NCI-H510A (cell line): Measurements from ENCODE around the gene HEPACAM.

ENCODE experiments used
- DNase-seq: peaks from one replicate; lab custom pipeline; 2025; lab: John Stamatoyannopoulos, UW

The HEPACAM gene

DNA sequence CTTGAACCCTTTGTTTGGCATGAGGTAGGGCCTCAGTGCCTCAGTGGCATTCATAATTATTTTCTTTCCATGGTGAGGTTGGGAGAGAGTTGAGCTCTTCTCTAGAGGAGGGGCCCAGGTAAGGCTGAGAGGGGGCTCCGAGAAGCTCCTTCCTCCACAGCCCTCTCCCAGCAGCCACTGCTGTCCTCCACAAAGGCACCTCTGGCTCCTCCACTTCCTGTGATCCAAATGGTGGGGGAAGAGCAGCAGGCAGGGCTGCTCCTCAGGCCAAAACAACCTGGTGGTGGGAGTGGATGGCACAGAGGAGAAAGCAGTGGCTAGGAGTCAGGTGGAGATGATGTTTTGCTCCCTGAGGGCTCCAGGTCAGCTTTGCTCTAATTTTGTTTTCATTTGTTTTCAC lies 51.5 kb downstream of the HEPACAM start:
- DNase-seq = no peak

DNA sequence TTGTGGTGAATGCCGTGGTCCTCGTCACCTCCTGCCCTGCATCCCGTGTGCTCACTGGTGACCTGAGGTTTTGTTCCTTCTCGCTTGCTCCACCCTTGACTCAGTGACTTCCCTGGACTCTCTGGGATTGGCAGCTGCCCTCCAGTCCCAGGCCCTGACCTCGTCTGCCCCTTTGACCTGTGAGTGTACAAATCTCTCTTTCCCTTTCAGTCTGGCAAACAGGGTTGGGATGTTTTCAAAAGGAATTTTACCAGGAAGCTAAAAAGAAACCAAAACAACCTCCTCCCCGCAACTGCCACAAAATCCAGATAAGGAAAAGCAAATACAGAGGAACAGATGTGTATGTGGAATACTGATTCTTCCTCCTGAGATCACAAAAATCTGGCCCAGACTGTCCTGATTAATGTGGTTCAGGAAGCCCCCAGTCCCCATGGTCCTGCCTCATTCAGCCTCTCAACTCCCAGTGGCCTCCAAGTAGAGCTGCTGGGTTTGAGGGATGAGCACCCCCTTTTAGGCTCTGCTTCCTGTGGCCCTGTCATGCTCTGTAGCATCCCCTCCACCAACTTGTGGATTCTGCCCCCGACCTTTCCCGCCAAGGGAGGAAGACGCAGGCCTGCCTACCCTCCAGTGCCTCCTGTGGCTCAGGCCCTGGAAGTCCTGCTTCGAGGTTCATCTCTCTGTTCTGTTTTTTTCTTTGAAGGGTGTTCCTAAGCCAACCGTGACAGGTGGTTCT lies 53.3 kb downstream of the HEPACAM start:
- DNase-seq = no peak

DNA sequence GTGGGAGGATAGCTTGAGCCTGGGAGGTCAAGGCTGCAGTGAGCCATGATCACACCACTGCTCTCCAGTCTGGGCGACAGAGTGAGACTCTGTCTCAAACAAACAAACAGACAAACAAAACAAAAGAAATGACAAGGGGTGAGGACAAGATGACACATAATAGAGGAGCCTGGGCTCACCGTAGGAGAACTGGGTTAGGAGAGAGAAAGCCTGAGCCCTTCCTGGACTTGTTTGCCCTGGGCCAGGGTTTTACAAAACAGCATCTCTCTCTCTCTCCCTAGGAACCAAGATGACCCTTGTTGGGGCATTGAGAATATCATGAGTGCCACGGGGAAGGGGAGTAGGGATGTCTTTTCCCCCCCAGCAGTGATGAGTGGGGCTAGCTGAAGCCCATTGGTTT lies 54.9 kb downstream of the HEPACAM start:
- DNase-seq = no peak

DNA sequence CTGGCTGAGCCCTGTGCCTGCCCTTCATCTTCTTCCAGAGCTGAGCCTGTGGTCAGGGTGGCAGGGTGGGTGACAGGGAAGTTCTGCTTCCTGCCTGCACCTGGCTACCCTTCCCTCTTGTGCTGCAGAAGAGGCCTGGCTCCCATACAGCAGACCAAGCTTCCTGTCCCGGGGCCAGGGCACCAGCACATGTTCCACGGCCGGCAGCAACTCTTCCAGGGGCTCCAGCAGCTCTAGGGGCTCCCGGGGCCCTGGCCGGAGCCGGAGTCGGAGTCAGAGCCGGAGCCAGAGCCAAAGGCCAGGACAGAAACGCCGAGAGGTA lies 55.6 kb downstream of the HEPACAM start:
- no peak for DNase-seq

DNA sequence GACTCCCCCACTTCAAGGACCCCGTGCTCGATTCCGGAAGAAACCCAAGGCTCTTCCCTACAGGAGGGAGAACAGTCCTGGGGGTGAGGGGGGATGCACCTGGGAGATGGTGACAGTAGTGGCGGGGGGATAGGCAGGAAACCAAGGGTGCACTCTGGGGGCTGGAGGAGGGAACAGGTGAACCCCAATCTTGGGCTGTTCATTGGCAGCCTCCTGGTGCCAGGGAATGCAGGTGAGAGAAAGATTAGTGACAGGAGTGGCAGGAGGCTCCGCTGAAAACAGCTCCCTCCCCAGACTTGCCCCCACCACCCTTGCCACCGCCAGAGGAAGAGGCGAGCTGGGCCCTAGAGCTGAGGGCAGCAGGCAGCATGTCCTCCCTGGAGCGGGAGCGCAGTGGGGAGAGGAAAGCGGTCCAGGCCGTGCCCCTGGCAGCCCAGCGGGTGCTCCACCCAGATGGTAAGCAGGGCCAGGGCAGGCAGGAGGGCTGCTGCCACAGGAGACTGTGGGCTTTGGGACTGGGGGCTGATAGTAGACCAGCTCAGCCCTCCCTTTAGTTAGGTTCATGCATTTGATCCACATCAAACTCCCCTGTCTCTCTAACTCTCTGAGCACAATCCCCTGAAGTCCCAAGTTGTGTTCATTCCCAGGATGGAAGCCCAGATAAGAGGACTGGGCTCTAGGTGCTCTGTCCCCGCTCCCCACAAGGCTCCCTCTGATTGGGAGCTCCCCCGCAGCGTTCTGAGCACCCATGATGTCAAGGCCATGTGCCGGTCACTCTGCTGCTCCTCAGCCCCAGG lies 56.2 kb downstream of the HEPACAM start:
- DNase-seq = no peak

DNA sequence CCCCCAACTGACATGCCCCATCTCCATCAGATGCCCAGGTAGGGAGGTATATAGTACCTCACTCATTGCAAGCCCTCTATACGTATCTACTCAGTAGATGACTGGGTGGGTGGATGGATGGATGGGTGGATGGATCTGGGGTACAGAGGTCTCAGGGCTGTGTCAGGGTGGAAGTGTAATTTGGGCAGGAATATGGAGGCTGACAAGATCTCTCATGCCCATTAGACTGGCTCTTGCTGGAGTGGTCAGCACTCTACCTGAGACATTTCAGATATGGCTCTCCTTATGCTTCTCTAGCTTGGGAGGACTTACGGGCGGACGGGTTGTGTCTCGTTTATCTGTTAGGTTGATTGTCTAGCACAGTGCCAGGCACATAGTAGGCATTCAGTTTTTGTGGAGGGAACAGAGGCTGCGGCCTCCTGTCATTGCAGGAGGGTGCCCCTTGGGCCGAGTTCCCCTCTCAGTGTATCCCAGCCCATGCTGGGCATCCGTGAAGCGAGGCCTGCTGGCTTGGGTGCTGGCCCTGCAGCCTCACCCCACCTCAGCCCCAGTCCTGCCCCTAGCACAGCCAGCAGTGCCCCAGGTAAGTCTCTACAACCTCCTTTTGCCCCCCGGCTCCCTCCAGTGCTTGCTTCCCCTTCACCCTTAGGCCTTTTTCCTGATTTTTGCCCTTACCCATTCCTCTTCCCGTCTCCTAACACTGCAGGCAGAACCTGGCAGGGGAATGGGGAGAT lies 56.9 kb downstream of the HEPACAM start:
- no peak for DNase-seq

DNA sequence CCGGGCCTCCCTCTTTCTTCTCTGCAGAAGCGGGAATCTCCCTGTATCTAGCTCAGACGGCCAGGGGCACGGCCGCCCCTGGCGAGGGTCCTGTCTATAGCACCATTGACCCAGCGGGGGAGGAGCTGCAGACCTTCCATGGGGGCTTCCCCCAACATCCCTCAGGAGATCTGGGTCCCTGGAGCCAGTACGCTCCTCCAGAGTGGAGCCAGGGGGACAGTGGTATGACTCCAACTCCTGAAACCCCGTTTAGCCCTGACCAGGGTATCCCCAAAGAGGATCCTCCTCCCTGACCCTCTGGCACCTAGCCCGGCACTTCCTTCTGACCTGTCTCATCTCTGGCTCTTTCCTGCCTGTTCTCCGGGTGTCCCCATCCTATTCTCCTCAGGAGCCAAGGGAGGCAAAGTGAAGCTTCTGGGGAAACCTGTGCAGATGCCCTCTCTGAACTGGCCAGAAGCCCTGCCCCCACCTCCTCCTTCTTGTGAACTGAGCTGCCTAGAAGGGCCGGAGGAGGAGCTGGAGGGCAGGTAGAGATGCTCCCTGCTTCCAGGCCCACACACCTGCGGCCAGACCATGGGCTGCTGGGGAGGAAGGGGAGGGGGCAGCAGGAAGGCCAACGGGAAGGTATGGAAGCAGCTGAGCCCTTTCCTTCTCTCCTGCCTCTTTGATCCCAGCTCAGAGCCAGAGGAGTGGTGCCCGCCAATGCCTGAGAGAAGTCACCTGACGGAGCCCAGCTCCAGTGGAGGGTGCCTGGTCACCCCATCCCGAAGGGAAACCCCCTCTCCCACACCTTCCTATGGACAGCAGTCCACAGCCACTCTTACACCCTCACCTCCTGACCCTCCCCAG lies 57.7 kb downstream of the HEPACAM start:
- DNase-seq = no peak

DNA sequence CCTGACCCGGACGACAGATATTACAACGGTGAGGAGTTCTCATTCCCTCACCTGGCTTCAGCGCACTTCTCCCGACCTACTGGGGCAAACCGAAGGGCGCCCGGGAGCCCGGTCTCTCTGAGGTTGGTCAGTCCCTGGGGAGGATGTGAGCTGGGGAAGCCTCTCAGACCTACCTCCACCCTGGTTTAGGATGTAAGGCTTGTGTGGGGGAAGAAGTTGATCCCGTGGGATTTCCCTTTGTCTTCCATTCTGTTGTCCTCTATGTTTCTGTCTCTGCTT lies 58.3 kb downstream of the HEPACAM start:
- no peak for DNase-seq

DNA sequence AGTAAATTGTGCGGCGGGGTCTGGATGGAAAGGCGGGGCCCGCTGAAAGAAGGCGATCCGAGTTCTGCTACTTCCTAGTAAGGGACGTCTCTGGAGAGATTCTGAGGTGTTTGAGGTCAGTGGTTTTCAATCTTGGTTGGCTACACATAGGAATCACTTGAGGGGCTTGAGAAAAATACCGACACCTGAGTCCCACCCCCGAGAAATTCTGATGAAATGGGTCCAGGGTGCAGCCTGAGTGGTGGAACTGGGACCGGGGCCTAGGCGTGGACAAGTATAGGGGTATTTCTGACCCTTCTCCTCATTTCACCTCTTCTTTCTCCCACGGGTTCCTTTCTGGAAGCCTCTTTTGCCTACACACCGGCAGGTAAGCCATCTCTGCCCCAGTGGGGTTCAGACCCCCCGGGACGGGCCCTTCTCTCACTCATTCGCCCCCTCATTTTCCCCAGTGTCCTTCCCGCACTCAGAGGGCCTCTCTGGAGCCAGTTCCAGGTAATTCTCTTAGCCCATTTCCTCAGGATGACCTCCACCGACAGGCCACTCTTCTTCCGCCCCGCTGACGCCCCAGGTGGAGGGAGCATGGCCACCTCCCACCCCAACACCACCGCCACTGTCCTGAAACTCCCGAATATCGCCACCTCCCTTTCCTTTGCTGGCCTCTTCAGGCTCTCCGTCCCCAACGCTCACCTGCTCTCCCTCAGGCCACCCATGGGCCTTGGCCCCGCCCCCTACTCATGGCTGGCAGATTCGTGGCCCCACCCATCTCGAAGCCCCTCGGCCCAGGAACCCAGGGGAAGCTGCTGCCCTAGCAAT lies 58.8 kb downstream of the HEPACAM start:
- DNase-seq = no peak

DNA sequence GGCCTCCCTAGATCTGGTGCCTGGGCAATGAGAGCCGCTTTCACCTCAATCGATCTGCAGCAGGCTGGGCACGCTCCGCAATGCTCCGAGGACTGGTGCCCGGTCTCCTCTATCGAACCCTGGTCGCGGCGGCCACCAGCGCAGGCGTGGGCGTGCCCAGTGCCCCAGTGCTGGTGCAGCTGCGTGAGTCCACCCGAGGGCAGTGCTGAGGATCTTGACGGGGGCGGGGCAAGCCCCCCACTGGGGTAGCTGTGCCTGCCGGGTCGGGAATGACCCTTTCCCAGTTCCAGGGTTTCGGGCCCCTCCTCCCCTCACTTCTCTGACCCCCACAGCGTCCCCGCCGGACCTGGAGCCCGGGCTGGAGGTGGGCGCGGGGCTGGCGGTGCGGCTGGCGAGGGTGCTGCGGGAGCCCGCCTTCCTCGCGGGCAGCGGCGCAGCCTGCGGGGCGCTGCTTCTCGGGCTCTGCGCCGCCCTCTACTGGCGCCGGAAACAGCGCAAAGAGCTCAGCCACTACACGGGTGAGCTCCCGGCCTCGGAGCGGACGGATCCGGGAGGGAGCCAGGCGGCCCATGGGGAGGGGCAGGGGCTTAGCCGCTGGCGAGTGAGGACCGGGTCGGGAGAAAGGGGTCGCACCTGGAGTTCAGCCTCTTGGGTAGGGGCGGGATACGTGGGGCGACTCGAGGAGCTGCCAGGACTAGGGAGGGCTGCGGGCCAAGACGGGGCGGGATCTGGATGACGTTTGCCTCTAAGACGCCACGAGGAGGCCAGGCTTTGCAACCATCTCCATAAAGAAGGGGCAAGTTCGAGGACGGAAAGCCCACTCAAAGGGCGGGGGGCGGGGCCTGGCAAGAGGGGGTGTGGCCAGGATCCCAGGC lies 59.7 kb downstream of the HEPACAM start:
- DNase-seq = no peak

DNA sequence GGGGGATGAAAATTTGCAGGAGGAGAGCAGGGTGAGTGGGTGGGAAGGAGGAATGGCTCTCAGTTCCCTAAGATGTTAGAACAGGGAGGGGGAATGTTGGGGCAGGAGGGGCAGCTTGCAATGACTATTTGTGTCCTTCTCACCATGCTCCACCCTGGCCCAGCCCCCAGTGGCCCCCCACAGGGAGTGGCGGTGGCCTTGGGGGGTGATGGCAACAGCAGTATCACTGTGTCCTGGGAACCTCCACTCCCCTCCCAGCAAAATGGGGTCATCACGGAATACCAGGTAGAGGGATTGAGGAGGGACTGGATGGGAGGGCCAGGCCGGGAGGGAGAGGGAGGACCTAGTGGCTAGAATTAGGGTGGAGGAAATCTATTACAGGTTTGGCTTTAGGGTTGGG lies 60.4 kb downstream of the HEPACAM start:
- DNase-seq = no peak

DNA sequence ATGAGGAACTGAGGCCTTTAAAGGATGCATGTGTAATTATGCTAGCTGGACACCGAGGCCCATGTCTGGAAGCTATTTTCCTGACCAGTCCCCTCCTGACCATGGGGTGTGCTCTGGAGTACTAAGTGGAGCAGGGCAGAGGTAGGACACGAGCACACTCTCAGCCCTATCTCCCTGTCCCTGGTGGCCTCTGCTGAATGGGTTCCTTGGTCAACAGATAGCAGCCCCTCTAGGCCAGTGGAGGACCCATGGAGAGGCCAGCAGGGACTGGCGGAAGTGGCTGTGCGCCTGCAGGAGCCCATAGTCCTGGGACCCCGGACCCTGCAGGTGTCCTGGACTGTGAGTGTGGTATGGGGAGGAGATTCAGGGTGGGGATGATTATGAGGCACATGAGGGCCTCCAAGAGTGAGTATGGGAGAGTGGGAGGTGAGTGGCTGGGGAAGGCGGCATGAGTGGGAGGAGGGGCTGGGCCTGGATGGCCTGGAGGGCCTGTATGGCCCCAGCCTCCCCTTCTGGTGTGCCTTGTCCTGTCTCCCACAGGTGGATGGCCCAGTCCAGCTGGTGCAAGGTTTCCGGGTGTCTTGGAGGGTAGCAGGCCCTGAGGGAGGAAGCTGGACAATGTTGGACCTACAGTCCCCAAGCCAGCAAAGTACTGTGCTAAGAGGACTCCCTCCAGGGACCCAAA lies 61.1 kb downstream of the HEPACAM start:
- no peak for DNase-seq

DNA sequence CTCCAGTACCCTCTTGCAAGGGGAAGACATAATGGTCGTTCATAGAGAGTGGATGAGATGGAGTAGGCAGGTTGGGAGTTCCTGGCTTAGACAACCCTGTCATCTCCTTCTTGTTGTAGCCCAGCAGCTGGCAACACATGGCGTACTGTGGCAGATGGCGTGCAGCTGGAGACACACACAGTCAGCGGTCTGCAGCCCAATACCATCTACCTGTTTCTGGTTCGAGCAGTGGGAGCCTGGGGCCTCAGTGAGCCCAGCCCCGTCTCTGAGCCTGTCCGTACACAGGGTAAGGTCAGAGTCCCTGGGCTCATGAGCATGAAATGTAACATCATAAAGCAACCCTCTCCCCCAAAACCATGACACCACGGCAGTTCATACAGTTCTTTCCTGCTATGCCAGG lies 61.9 kb downstream of the HEPACAM start:
- no peak for DNase-seq

DNA sequence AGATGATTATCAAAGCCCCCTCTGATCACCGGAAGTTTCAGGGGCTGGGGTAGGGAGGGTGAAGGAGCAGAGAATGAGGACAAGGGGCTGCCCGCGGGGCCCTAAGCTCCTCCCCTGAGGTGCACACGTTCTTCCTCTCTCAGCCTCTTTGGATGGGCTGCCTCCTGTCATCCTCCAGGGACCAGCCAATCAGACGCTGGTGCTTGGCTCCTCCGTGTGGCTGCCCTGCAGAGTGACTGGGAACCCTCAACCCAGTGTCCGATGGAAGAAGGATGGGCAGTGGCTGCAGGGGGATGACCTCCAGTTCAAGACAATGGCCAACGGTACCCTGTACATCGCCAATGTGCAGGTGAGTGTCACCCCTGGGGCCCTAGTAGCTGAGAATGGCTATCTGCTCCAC lies 63.1 kb downstream of the HEPACAM start:
- no peak for DNase-seq

DNA sequence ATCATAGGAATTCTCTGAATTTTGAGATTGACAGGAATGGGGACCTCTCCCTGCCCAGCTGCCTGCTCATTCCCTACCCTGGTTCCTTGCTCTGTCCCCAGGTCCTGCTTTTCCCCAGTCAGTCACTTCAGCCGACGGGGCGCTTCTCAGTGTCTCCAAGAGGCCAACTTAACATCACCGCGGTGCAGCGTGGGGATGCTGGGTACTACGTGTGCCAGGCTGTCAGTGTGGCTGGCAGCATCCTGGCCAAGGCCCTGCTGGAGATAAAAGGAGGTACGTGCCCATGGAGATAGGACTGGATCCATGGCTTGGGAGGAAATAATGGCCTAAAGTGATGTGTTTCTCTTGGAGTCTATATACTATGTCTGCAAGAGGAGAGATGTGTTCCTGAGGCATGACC lies 63.6 kb downstream of the HEPACAM start:
- no peak for DNase-seq

DNA sequence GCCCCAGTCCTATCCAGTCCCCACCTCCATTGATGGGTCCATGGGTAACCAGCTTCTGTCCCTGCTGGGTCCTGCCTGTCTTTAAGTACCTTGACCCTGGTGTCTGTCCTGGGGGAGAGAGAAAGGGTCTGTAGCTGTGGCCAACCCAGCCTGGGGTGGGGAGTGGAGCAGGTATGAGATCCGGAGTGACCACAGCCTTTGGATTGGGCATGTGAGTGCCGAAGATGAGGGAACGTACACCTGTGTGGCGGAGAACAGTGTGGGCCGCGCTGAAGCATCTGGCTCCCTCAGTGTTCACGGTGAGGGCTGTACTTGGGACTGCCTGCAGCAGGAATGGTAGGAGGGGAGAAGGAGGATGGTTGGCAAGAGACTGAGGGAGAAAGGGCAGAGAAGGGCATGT lies 65.4 kb downstream of the HEPACAM start:
- no peak for DNase-seq

DNA sequence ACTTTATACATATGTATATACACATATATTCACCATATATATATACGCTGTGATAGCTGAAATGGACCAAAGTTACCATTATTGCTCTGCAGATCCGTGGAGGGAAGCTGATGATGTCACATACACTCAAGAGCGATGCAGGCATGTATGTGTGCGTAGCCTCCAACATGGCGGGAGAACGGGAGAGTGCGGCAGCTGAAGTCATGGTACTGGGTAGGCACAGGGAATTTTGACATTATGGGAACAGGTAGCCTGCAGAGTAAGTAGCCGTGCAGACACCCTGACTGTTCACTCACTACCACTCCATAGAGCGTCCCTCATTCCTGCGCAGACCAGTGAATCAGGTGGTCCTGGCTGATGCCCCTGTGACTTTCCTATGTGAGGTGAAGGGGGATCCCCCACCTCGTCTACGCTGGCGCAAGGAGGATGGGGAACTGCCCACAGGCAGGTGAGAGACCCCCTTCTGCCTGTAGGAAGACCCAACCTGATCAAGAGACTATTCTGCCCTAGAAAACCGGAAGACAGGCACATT lies 65.9 kb downstream of the HEPACAM start:
- no peak for DNase-seq

DNA sequence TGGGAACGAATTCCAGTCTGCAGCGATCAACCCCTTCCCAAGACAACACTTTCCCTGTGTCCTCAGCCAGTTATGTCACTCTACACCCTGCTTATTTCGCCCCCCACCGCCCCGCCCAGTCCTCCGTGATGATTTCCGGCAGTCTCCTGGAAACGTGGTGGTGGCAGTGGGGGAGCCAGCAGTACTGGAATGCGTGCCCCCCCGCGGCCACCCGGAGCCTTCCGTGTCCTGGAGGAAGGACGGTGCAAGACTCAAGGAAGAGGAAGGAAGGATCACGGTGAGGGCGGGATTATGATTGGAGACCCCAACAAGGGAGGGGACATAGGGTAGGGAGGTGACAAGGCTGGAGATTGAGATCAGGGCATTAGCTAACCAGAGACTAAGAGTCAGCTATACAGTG lies 66.5 kb downstream of the HEPACAM start:
- DNase-seq = no peak
